HG03066 (cell line): ENCODE data around the gene CRADD.
"Not testable (repeated sequence)": the region's sequence is repeated elsewhere in the genome, so short reads cannot be mapped to it uniquely, and the experiment has no call there.

ENCODE experiments used
- ATAC-seq: cut with Tn5 transposase; IDR thresholded peaks from one replicate; pipeline ENCODE4 v1.9.1; 2021; ENCODE audit warnings: low read depth; ENCODE audit not compliant: unreplicated experiment

Gene CRADD

DNA sequence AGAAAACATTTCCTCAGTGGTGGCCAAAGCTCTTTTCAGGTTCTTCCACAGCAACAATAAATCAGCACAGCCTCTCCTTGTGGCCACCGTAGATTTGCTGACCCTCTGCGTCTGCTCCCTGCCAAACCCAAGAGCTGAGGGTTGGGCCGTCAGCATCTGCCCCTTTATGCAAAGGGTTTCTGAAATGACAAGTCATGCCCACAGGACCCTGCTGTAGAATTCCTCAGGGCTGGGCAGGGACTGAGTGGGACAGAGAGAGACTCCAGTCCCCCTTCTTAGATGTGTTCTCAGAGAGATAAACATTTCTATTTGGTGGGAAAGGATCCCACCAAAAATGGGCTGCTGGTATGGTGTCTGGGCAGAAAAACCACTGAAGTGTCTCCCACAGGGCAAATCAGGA, 238.2 kb downstream of the CRADD start:
- no peak for ATAC-seq

DNA sequence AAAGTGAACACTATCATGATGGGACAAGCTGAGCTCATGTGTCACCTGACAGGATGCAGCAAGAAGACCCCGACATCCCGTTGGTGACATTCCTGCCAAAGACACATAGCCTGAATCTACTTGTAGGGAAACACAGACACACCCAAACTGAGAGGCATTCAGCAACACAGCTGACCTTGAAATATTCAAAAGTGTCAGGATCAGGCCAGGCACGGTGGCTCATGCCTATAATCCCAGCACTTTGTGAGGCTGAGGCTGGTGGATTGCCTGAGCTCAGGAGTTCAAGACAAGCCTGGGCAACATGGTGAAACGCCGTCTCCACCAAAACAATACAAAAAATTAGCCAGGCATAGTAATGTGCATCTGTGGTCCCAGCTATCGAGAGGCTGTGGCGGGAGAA, 239.2 kb downstream of the CRADD start:
- ATAC-seq = no peak

DNA sequence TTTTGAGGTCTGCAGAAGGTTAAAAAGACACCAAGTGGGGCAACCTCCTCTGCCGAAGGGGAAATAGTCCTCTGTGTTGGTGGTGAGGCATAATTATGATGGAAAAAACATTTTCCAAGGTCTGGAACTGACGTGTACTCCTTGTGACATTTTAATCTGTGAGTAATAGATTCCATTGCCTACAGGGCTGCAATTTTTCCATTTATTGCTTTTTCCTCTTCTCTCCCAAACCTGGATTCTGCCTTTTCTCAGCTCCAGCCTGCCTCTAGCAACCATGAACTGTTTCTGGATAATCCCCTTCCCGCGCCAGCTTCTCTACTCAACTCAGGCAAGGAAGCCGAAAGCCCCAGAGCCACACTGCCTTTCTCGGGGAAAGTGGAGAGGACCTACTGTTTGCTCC, 241.1 kb downstream of the CRADD start:
- ATAC-seq = no peak

DNA sequence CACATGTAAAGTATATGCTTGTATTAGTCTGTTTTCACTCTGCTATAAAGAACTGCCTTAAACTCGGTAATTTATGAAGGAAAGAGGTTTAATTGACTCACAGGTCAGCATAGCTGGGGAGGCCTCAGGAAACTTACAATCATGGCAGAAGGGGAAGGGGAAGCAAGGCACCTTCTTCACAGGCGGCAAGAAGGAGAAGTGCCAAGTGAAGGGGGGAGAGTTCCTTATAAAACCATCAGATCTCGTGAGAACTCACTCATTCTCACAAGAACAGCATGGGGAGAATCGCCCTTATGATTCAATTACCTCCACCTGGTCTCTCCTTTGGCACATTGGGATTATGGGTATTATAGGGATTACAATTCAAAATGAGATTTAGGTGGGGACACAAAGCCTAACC, 241.7 kb downstream of the CRADD start:
- ATAC-seq = no peak

DNA sequence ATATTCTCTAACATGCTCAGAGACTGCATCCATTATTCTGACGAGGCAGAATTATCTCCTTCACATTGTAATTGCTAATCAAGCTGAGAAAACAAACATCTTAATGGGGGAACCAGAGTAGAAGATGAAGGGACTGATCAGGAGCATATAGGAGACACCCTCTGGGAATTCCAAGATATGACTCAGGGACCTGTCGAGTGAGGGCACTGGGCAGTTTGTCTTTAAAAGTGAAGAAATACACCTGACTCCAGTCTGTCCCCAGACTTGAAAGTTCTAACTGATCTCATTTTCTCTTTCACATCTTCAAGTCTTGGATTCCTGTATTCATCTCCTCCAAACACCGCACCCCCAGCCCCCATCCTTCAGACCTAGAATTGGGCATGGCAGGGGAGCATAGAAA, 244.3 kb downstream of the CRADD start:
- ATAC-seq = no peak

DNA sequence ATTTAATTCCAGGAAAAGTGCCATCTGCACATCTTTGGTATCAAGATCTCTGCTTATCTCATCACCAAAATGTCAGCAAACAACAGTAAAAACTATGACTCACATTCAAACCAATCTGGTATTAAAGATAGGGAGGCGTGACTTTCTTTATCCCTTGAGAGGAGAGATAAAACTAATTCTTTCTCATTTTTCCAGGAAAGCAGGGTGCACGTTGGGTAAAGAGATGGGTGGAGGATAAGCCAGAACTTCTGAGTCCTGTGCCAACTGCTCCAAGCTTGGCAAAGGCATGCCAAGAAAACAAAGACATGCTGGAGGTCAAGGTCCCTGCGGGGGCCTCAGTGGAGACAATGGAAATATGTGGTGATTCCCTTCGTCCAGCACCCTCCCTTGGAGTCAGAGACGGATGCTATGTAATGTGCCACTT, 245.4 kb downstream of the CRADD start:
- no peak for ATAC-seq

DNA sequence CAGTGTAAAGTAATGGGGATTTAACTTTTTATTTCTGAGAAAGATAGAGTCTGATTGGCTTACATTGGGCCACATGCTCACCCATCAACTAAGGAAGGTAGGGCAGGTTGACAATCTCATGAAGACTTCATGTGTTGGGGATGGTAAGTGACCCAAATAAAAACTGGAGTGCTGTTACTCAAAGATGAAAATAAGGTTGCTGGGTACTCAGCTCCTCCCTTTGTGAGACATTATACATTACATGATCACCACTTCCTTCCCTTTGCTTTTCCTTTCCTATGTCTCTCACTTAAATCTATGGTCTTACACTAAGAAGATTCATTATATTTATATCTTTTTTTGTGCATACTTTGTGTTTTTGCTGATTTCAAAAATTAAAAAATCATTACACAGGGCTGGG, 247.2 kb downstream of the CRADD start:
- no peak for ATAC-seq

DNA sequence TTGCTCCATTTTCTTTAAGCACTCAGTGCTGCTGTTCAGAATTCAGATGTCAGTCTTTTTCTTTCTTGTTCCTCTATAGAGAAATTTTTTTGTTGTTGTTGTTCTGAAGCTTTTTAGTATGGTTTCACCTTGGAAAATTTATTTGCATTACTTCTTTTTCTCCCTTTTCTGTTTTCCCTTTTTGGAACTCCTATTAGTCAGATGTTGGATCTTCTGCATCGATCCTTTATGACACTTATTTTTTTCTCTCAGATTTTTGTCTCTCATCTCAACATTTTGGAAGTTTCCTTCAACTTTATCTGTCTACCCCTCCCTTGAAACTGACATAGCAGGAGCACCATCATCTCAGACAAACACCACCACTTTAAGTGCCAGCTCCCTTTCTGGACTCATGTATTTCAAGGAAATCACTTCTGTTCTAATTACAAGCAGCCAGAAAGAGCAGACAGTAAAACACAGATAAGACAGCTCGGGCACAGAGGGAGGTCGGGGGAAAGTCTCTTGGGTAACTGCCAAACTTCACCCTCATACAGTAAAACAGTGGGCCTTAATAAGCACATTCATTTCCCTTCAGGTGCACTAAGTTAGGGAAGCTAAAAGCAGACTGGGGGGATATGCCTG, 248.5 kb downstream of the CRADD start:
- ATAC-seq = no peak

DNA sequence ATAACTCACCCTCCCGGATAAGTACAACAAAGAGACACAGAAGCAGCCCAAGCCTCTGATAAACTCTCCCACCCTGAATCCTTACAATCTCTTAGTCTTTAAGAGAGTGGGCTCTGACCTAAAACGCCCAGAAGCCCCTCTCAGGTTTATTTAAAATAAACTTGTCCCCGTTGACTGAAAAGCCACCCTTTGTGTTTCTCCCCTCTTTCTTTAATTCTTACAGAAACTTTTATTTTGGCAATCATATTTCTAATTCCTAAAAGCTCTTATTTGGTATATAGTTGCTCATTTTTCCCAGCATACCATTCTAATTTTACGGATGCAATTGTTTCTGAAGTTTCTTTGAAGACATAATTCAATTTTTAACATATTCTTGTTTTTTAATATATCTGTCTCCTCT, 249.1 kb downstream of the CRADD start:
- no peak for ATAC-seq

DNA sequence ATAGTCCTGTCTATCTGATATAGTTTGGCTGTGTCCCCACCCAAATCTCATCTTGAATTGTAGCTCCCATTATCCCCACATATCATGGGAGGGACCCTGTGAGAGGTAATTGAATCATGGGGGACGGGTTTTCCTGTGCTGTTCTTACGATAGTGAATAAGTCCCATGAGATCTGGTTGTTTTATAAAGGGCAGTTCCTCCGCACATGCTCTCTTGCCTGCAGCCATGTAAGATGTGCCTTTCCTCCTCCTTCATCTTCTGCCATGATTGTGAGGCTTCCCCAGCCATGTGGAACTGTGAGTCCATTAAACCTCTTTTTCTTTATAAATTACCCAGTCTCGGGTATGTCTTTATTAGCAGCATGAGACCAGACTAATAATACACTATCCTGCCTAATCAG, 251.9 kb downstream of the CRADD start:
- ATAC-seq = not testable (repeated sequence)

DNA sequence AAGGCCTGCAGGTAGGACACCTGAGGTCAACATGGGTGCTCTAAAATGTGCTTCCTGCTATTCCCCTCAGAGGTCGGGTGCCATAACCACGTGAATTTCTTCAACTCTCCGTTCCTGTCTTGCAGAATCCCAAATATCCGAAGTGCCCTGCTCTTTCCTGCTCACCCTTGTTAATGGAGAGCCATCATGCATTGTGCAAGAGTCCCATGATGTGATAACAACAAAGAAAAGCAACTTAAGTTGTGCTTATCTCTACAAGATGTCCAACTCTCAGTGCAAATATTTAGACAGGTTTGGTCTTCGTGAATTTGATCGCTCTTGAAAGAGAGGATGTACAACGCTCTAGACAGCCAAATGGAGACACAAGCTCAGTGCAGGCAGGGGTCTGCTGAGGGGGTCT, 260.6 kb downstream of the CRADD start:
- no peak for ATAC-seq

DNA sequence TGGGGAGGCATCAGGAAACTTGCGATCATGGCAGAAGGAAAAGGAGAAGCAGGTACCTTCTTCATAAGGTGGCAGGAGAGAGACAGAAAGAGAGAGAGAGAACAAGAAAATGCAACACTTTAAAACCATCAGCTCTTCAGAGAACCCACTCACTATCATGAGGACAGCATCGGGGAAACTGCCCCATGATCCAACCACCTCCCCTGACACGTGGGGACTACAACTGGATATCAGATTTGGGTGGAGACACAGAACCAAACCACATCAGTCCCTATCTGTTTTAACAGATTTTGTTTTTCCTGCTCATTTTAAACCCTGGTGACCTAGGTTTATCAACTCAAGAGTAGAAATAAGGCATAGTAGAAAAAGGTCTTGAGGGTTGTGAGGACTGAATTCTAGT, 261.1 kb downstream of the CRADD start:
- no peak for ATAC-seq

DNA sequence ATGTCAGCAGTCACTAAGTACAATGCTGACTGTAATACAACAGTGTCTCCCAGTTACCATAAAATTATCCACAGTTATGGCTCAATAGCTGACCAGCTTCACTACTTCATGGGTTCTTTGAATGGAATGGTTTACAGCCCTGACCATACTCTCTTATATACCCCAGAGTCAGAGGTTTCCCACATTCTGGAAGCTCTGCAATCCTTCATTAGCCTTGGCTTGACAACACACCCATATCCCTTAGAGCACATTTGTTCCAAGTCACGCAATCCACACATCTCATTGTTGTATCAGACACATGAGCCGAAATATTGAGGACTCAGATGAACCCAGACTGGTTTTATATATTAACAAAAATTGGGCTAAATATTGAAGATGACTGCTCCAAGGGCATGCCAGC, 261.8 kb downstream of the CRADD start:
- no peak for ATAC-seq

DNA sequence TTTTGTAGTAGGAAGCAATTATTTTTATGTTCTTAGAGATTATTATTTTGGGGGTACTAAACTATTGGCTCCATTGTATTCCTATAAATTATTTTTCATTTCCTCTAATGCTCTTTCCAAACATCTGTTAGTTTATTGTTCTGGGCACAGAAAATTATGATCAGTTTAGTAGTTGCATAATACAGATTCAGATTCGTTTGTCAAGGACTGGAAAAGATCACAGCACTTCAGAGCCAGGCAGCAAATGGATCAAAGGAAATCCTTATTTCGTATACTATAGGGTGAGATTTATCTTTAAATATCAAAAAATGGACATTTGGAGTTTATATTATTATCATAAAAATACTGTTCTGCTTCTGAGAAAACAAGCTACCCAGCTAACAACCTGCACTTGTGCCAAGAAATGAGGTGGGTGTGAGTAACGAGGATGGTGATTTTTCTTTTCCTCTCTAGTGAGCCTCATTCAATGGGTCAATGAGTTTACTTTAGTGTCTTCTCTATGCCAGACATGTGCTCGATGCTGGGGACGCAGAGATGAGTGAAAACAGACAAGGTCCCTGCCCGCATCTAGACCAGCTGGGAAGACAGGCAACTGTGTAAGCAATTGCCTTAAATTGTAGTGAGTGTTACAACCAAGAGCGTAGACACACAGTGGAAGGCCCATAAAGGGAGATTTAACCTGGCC, 262.6 kb downstream of the CRADD start:
- no peak for ATAC-seq

DNA sequence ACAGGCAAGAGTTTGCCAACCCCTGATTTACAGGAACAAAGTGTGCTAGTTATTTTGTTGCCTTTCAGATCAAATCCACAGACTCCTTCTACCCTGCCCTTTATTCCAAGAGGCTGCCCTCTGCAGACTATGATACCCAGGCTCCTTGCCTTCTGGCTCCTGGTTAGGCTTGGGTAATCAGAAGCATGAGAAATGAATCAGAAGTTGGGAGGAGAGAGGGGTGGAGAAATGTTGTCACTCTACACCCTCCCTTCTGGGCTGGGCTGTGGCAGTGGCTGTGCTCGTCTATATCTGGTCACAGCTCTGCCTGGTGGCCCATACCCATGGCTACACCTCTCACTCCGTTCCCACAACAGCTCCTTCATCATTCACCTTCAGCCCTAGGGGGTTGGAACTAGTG, 266.6 kb downstream of the CRADD start:
- no peak for ATAC-seq

DNA sequence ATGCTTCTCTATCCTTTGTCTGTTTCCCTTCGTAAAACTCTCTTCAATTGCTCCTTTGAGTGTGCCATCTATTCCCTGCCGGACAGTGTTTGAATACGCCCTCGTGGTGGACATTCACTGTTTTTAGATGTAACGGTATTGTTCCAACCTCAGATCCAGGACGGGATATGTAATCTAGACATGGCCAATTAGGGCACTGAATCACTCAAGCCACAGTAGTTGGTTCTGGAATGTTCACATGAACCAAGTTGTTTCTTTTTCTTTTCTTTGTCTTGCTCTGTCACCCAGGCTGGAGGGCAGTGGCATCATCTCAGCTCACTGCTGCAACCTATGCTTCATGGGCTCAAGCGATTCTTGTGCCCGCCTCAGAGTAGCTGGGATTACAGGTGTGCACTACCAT, 267.0 kb downstream of the CRADD start:
- ATAC-seq = no peak
